Endothelial cell of umbilical vein (primary cell): ENCODE measurements around the gene CFAP57. TPM values are rescaled to one million over a fixed set of nuclear protein-coding genes. Genes with fewer than 3 reads are reported as not detected.

Experiments used
- BruUV-seq: library from RNA; stranded (reverse); fragments of 400-500 nt; replicated peaks from 2 replicates; lab custom pipeline; 2021; lab: Mats Ljungman, UMichigan
- CTCF ChIA-PET: fragments of 300-600, 350-600 bp; sonication (Branson Sonifier 250); formaldehyde crosslinking; loops from one replicate; lab custom pipeline; 2021; ENCODE audit warnings: antibody characterized with exemption, inconsistent platforms; lab: Charles Lee
- POLR2A ChIA-PET: fragments of 300-600, 350-600 bp; sonication (Branson Sonifier 250); formaldehyde crosslinking; loops from one replicate; lab custom pipeline; 2021; ENCODE audit warnings: antibody characterized with exemption, inconsistent platforms; lab: Charles Lee
- DNase-seq: peaks from one replicate; pipeline ENCODE4 v3.0.0-alpha.2; 2011; ENCODE audit warnings: low read depth, low spot score
- FAIRE-seq: peaks from 2 replicates; lab custom pipeline; 2011; peaks lifted over from hg19 to GRCh38; lab: Jason Lieb, UNC
- H2AFZ ChIP-seq: 2 replicates; pipeline ENCODE4 v1.6.0; 2012; ENCODE audit warnings: low read depth, low read length, control low read depth, inconsistent platforms
- H3K27ac ChIP-seq: 2 replicates; pipeline ENCODE4 v1.5.1; 2011; ENCODE audit warnings: low read depth, mild to moderate bottlenecking, control low read depth, low read length, moderate library complexity; ENCODE audit not compliant: insufficient read depth
- H3K27me3 ChIP-seq, 2 experiments: 2 replicates each; pipeline versions ENCODE4 v1.6.0 to v1.6.1; 2011; ENCODE audit warnings: low read length in 2 of 2, mixed read lengths in 1 of 2; ENCODE audit not compliant: control insufficient read depth in 2 of 2, insufficient read depth in 2 of 2
- H3K36me3 ChIP-seq, 2 experiments: 2 replicates in 1 of 2; 3 replicates in 1 of 2; pipeline ENCODE4 v1.5.1; 2011; ENCODE audit warnings: low read length in 2 of 2, mild to moderate bottlenecking in 1 of 2, moderate library complexity in 1 of 2; ENCODE audit not compliant: control insufficient read depth in 2 of 2, insufficient read depth in 2 of 2; ENCODE audit errors: extremely low read depth in 1 of 2
- H3K4me1 ChIP-seq: 3 replicates; pipeline ENCODE4 v1.5.1; 2011; ENCODE audit warnings: mild to moderate bottlenecking, low read length; ENCODE audit not compliant: control insufficient read depth, insufficient read depth; ENCODE audit errors: extremely low read depth
- H3K4me2 ChIP-seq: 2 replicates; pipeline ENCODE4 v1.6.1; 2011; ENCODE audit warnings: low read length, control low read depth, mixed read lengths; ENCODE audit not compliant: insufficient read depth
- H3K4me3 ChIP-seq, 3 experiments: fragments of 200-600 bp in 1 of 3; sonication (generic), shearing (Covaris generic) in 1 of 3; replicated peaks in 1 of 3; 2 replicates each; pipeline ENCODE4 v1.5.1; 2011 to 2016; ENCODE audit warnings: control low read depth in 3 of 3, low read length in 3 of 3, mild to moderate bottlenecking in 2 of 3, inconsistent platforms in 1 of 3, low read depth in 1 of 3, moderate library complexity in 1 of 3; ENCODE audit not compliant: insufficient read depth in 1 of 3
- H3K79me2 ChIP-seq: 2 replicates; pipeline ENCODE4 v1.6.0; 2012; ENCODE audit warnings: low read length, inconsistent platforms; ENCODE audit not compliant: control insufficient read depth, insufficient read depth
- H3K9ac ChIP-seq: replicated peaks from 2 replicates; pipeline ENCODE3; 2011; ENCODE audit warnings: low read length, control low read depth; ENCODE audit not compliant: insufficient read depth; ENCODE audit errors: extremely low read depth
- H3K9me1 ChIP-seq: replicated peaks from 3 replicates; pipeline ENCODE4 v1.6.0; 2011; ENCODE audit warnings: mild to moderate bottlenecking, low read length; ENCODE audit not compliant: control insufficient read depth, insufficient read depth; ENCODE audit errors: extremely low read depth
- H3K9me3 ChIP-seq: replicated peaks from 2 replicates; pipeline ENCODE4 v1.5.1; 2012; ENCODE audit warnings: low read length, inconsistent platforms; ENCODE audit not compliant: control insufficient read depth, insufficient read depth
- H4K20me1 ChIP-seq: replicated peaks from 2 replicates; pipeline ENCODE3; 2011; ENCODE audit warnings: mild to moderate bottlenecking, low read length; ENCODE audit not compliant: control insufficient read depth, insufficient read depth; ENCODE audit errors: extremely low read depth
- EZH2 ChIP-seq: IDR thresholded peaks from 2 replicates; pipeline ENCODE4 v1.6.1; 2012; ENCODE audit warnings: borderline replicate concordance, low read depth, mild to moderate bottlenecking, moderate library complexity, low read length, inconsistent platforms; ENCODE audit not compliant: severe bottlenecking
- FOS ChIP-seq: IDR thresholded peaks from 2 replicates; pipeline ENCODE4 v1.6.1; 2011; ENCODE audit warnings: mild to moderate bottlenecking, low read length, moderate library complexity, borderline replicate concordance; ENCODE audit not compliant: insufficient read depth
- GATA2 ChIP-seq: IDR thresholded peaks from 2 replicates; pipeline ENCODE4 v1.7.0; 2011; ENCODE audit warnings: low read depth, mild to moderate bottlenecking, moderate library complexity, mixed read lengths, low read length; ENCODE audit not compliant: insufficient read length, insufficient read depth
- JUN ChIP-seq: IDR thresholded peaks from 2 replicates; pipeline ENCODE4 v1.6.1; 2011; ENCODE audit warnings: borderline replicate concordance, low read depth; ENCODE audit not compliant: insufficient read length, insufficient read depth
- MYC ChIP-seq: IDR thresholded peaks from one replicate; pipeline ENCODE4 v1.6.1; 2011; ENCODE audit warnings: mild to moderate bottlenecking, low read depth, low read length
- POLR2A ChIP-seq: IDR thresholded peaks from 2 replicates; pipeline ENCODE4 v1.6.1; 2012; ENCODE audit warnings: low read depth, mild to moderate bottlenecking, control low read depth, low read length
- POLR2AphosphoS5 ChIP-seq: IDR thresholded peaks from 2 replicates; pipeline ENCODE4 v1.6.1; 2012; ENCODE audit warnings: low read depth, mild to moderate bottlenecking, control low read depth, low read length, moderate library complexity; ENCODE audit not compliant: insufficient read depth
- dilution Hi-C: fragments of 300-500 bp; cut with MboI; formaldehyde crosslinking; loops from one replicate; pipeline ENCODE4 v1.15.0; 2019; ENCODE audit warnings: low sequenced_read_pairs; ENCODE audit not compliant: extremely low pct_ligation_motif_present
- intact Hi-C: fragments of 100-400 bp; cut with micrococcal nuclease; formaldehyde crosslinking; loops from one replicate; pipeline ENCODE4 v1.10.0; 2022
- polyA plus RNA-seq, 4 experiments: library from polyadenylated mRNA; depleted of rRNA in 3 of 4; stranded (reverse) in 3 of 4; unstranded in 1 of 4; fragments of >200 nt; gene quantifications; 2 replicates each; pipeline versions ENCODE4 v1.2.1 to v1.2.3, GENCODE V29; 2011 to 2012; ENCODE audit warnings: missing spikeins in 1 of 4
- total RNA-seq: library from RNA; stranded (reverse); gene quantifications from 2 replicates; pipeline ENCODE4 v1.2.3, GENCODE V29; 2021
- TF ChIP-seq, protein P1 (sequence below), 2 donors: IDR thresholded peaks; 1 replicate in 1 of 2; 2 replicates in 1 of 2; pipeline ENCODE4 v1.5.1; 2011; ENCODE audit warnings: low read length in 2 of 2, mild to moderate bottlenecking in 2 of 2, moderate library complexity in 2 of 2, control low read depth in 1 of 2, inconsistent platforms in 1 of 2, low read depth in 1 of 2; ENCODE audit not compliant: insufficient read depth in 1 of 2; ENCODE audit errors: extremely low read depth in 1 of 2
- TF ChIP-seq, protein P2 (sequence below): IDR thresholded peaks from 2 replicates; pipeline ENCODE4 v1.6.1; 2011; ENCODE audit not compliant: insufficient read depth, insufficient read length

Gene CFAP57
- total and polyA plus RNA-seq, 2 donors (not counting 3 experiments of a cell fraction or from before 2014, with no cell fraction given): 0.88 to 0.91 TPM

- Histone ChIP-seq H4K20me1 (no peaks in the 10 kb centered on the region), H3K27ac (no peak overlapping the region), H2AFZ (no peak overlapping the region), H3K9me3 (no peaks in the 10 kb centered on the region), H3K79me2 (no peaks in the 10 kb centered on the region), H3K4me1 (peaks cover under 1% of the 10 kb centered on the region), H3K4me2 (no peak overlapping the region), H3K27me3 (no peaks in the 10 kb centered on the region), H3K9ac (no peak overlapping the region), H3K4me3 (no peak overlapping the region), H3K9me1 (no peaks in the 10 kb centered on the region), H3K36me3 (no peaks in the 10 kb centered on the region)
- ChIA-PET CTCF (interaction anchor here (0.6 kb wide), 1 partner anchor 82 kb away, joined by 4 read pairs; no protein-coding TSS in a partner anchor), POLR2A (no interaction called here)
- dilution Hi-C loops: no loop called here
- intact Hi-C loops: no loop called here
- TF ChIP-seq FOS: no peak
- TF ChIP-seq, protein P1, sequence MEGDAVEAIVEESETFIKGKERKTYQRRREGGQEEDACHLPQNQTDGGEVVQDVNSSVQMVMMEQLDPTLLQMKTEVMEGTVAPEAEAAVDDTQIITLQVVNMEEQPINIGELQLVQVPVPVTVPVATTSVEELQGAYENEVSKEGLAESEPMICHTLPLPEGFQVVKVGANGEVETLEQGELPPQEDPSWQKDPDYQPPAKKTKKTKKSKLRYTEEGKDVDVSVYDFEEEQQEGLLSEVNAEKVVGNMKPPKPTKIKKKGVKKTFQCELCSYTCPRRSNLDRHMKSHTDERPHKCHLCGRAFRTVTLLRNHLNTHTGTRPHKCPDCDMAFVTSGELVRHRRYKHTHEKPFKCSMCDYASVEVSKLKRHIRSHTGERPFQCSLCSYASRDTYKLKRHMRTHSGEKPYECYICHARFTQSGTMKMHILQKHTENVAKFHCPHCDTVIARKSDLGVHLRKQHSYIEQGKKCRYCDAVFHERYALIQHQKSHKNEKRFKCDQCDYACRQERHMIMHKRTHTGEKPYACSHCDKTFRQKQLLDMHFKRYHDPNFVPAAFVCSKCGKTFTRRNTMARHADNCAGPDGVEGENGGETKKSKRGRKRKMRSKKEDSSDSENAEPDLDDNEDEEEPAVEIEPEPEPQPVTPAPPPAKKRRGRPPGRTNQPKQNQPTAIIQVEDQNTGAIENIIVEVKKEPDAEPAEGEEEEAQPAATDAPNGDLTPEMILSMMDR (IDR thresholded peaks at IDR 0.05; ENCODE audit: extremely low read depth in 1 of 2, insufficient read depth in 1 of 2, low read depth in 1 of 2, low read length in 2 of 2): no peak
- TF ChIP-seq, protein P2, sequence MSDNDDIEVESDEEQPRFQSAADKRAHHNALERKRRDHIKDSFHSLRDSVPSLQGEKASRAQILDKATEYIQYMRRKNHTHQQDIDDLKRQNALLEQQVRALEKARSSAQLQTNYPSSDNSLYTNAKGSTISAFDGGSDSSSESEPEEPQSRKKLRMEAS: no peak
- TF ChIP-seq POLR2AphosphoS5: no peak
- no peak for TF ChIP-seq GATA2
- TF ChIP-seq POLR2A: no peak
- no peak for TF ChIP-seq EZH2
- TF ChIP-seq MYC: no peak
- no peak for TF ChIP-seq JUN
- FAIRE-seq (no peak), DNase-seq (no peak)
- BruUV-seq: no TSS peak
Observed at GRCh38 chr1:43221797-43222196, 49.7 kb downstream of the CFAP57 start.
